Smooth muscle cell (in vitro differentiated cells): ENCODE measurements around the gene HOXD1. TPM values are rescaled to one million over a fixed set of nuclear protein-coding genes. Genes with fewer than 3 reads are reported as not detected.

Source experiments
- DNase-seq: peaks from one replicate; lab custom pipeline; 2025; ENCODE audit not compliant: unreplicated experiment; lab: John Stamatoyannopoulos, UW
- H2AFZ ChIP-seq: fragments of 200-600 bp; sonication (generic); 2 replicates; pipeline ENCODE4 v1.6.0; 2016; ENCODE audit warnings: antibody characterized with exemption, low read depth, mild to moderate bottlenecking
- H3F3A ChIP-seq: fragments of 200-600 bp; sonication (generic); 2 replicates; pipeline ENCODE4 v1.6.0; 2017; ENCODE audit warnings: antibody characterized with exemption, low read depth
- H3K27ac ChIP-seq: fragments of 200-600 bp; sonication (generic); 2 replicates; pipeline ENCODE4 v1.5.1; 2016; ENCODE audit warnings: low read depth, mild to moderate bottlenecking
- H3K27me3 ChIP-seq: fragments of 200-600 bp; sonication (generic); 2 replicates; pipeline ENCODE4 v1.6.1; 2016; ENCODE audit warnings: low read depth, mild to moderate bottlenecking
- H3K36me3 ChIP-seq: fragments of 200-600 bp; sonication (generic); 2 replicates; pipeline ENCODE4 v1.5.1; 2016; ENCODE audit warnings: low read depth
- H3K4me1 ChIP-seq: fragments of 200-600 bp; sonication (generic); 2 replicates; pipeline ENCODE4 v1.5.1; 2016; ENCODE audit warnings: low read depth
- H3K4me2 ChIP-seq: fragments of 200-600 bp; sonication (generic); 2 replicates; pipeline ENCODE4 v1.6.0; 2016; ENCODE audit warnings: mild to moderate bottlenecking
- H3K4me3 ChIP-seq: fragments of 200-600 bp; sonication (generic); 2 replicates; pipeline ENCODE4 v1.5.1; 2016; ENCODE audit warnings: mild to moderate bottlenecking
- H3K79me2 ChIP-seq: fragments of 200-600 bp; sonication (generic); 2 replicates; pipeline ENCODE4 v1.6.0; 2016; ENCODE audit warnings: low read depth, mild to moderate bottlenecking
- H3K9ac ChIP-seq: fragments of 200-600 bp; sonication (generic); 2 replicates; pipeline ENCODE4 v1.6.0; 2016; ENCODE audit warnings: low read depth
- H3K9me3 ChIP-seq: fragments of 200-600 bp; sonication (generic); replicated peaks from 2 replicates; pipeline ENCODE4 v1.5.1; 2016; ENCODE audit warnings: low read depth
- H4K20me1 ChIP-seq: fragments of 200-600 bp; sonication (generic); 2 replicates; pipeline ENCODE4 v1.6.0; 2016; ENCODE audit warnings: low read depth
- WGBS: methylation state at CpG from one replicate; pipeline ENCODE4 v1.1.7; 2016; ENCODE audit warnings: low lambda C conversion rate; 5-methylcytosine and 5-hydroxymethylcytosine counted together
- polyA plus RNA-seq: library from polyadenylated mRNA; unstranded; fragments of >200 nt; fragmentation: Nextera tagmentation; extraction: Ambion mirVana; gene quantifications from 2 replicates; pipeline ENCODE4 v1.2.1, GENCODE V29; 2016
- total RNA-seq: library from RNA; depleted of rRNA; stranded (reverse); fragments of >200 nt; gene quantifications from 2 replicates; pipeline ENCODE4 v1.2.3, GENCODE V29; 2014
- TF ChIP-seq, protein P1 (sequence below): fragments of 200-600 bp; sonication (generic); IDR thresholded peaks from 2 replicates; pipeline ENCODE4 v1.5.1; 2017; ENCODE audit warnings: borderline replicate concordance, mild to moderate bottlenecking, antibody characterized with exemption; ENCODE audit not compliant: insufficient read depth, poor library complexity, severe bottlenecking

The HOXD1 gene
- total and polyA plus RNA-seq, 2 experiments from 2014 or later, result not detected

DNA sequence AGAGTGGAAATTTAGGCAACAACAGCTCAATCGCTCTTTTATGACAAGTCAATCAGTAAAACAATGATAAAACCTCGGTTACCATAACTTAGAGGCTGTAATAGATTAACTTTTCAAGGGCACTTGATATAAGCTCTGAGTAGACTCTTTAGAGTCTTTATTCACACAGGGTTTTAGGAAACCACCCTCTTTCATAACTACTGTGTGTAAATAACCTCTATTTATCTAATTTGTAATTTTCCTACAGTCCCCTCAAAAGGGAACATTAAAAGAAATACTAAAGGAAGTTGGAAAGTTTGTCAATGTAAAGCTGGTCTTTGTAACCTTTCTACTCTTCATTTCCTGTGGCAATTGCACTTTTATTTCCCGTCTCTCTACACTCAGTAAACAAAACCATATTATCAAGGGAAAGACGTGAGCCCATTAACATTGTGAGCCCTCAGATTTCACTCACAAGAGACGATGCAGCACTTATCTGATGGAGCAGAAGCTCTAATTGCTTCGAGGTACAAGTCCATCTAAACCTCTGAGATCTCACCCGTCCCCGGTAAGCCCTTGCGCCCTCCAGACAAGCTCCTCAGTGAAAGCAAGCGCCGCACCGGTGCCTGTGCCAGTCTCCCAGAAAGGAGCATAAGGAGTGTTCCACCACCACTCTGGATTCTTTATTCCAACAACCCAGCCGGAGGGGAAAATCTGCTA is 1.1 kb upstream of the HOXD1 start:
- Histone ChIP-seq H3K4me2 (peak overlapping the region; percentile 98), H3K4me3 (peak overlapping the region; percentile 59), H3K27ac (no peak overlapping the region), H3K9me3 (no peaks in the 10 kb centered on the region), H3K4me1 (peaks cover 8% of the 10 kb centered on the region), H3K9ac (no peak overlapping the region), H2AFZ (peak overlapping the region; percentile 80), H4K20me1 (no peaks in the 10 kb centered on the region), H3K27me3 (peaks cover 100% of the 10 kb centered on the region), H3K36me3 (no peaks in the 10 kb centered on the region), H3F3A (no peaks in the 10 kb centered on the region), H3K79me2 (no peaks in the 10 kb centered on the region)
- TF ChIP-seq, protein P1, sequence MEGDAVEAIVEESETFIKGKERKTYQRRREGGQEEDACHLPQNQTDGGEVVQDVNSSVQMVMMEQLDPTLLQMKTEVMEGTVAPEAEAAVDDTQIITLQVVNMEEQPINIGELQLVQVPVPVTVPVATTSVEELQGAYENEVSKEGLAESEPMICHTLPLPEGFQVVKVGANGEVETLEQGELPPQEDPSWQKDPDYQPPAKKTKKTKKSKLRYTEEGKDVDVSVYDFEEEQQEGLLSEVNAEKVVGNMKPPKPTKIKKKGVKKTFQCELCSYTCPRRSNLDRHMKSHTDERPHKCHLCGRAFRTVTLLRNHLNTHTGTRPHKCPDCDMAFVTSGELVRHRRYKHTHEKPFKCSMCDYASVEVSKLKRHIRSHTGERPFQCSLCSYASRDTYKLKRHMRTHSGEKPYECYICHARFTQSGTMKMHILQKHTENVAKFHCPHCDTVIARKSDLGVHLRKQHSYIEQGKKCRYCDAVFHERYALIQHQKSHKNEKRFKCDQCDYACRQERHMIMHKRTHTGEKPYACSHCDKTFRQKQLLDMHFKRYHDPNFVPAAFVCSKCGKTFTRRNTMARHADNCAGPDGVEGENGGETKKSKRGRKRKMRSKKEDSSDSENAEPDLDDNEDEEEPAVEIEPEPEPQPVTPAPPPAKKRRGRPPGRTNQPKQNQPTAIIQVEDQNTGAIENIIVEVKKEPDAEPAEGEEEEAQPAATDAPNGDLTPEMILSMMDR, result no peak
- DNase-seq, result no peak
- 9% methylated on average over 13 of the region's 13 CpGs for WGBS

DNA sequence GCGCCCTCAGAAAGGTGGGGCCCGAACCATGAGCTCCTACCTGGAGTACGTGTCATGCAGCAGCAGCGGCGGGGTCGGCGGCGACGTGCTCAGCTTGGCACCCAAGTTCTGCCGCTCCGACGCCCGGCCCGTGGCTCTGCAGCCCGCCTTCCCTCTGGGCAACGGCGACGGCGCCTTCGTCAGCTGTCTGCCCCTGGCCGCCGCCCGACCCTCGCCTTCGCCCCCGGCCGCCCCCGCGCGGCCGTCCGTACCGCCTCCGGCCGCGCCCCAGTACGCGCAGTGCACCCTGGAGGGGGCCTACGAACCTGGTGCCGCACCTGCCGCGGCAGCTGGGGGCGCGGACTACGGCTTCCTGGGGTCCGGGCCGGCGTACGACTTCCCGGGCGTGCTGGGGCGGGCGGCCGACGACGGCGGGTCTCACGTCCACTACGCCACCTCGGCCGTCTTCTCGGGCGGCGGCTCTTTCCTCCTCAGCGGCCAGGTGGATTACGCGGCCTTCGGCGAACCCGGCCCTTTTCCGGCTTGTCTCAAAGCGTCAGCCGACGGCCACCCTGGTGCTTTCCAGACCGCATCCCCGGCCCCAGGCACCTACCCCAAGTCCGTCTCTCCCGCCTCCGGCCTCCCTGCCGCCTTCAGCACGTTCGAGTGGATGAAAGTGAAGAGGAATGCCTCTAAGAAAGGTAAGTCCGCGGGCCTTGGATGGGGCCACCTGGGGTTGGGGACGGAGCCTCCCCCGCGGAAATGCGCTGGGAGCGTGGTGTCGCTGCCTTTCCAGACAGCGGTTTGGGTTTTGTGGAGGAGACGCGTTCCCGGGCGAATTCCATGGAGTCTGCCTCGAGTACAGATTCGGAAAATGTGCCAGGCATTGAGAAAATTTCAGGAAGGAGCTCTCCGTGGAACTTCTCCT is 559 bp downstream of the HOXD1 start:
- Histone ChIP-seq H4K20me1 (no peaks in the 10 kb centered on the region), H3K36me3 (no peaks in the 10 kb centered on the region), H2AFZ (peak overlapping the region; percentile 80), H3K9ac (no peak overlapping the region), H3K4me1 (peaks cover 8% of the 10 kb centered on the region), H3K4me3 (peak overlapping the region; percentile 59), H3K79me2 (no peaks in the 10 kb centered on the region), H3K27me3 (peaks cover 100% of the 10 kb centered on the region), H3K4me2 (peak overlapping the region; percentile 98), H3K27ac (no peak overlapping the region), H3F3A (no peaks in the 10 kb centered on the region), H3K9me3 (no peaks in the 10 kb centered on the region)
- TF ChIP-seq, protein P1, result no peak
- no peak for DNase-seq
- 2% methylated on average over 93 of the region's 98 CpGs for WGBS

DNA sequence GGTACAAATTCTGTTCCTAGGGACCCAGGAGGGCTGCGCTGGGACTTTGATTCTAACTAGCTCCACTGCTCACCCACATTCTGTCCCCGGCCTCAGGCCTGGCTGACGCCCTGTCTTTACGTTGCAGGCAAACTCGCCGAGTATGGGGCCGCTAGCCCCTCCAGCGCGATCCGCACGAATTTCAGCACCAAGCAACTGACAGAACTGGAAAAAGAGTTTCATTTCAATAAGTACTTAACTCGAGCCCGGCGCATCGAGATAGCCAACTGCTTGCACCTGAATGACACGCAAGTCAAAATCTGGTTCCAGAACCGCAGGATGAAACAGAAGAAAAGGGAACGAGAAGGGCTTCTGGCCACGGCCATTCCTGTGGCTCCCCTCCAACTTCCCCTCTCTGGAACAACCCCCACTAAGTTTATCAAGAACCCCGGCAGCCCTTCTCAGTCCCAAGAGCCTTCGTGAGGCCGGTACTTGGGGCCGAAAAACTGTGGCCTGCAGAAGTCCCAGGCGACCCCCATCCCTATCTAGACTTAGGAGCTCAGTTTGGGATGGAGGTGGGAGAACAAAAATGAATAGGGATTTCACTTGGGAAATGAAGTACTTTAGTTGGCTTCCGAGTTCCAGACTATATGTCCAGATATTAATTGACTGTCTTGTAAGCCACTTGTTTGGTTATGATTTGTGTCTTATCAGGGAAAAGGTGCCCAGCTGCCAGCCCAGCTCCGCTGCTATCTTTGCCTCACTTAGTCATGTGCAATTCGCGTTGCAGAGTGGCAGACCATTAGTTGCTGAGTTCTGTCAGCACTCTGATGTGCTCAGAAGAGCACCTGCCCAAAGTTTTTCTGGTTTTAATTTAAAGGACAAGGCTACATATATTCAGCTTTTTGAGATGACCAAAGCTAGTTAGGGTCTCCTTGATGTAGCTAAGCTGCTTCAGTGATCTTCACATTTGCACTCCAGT is 1.5 kb downstream of the HOXD1 start:
- 14% methylated on average over 28 of the region's 28 CpGs for WGBS
- Histone ChIP-seq H3K4me2 (peak overlapping the region; percentile 98), H3K4me3 (peak overlapping the region; percentile 14)

More for the DNA sequence above, 1.5 kb downstream of the HOXD1 start:
- Histone ChIP-seq H3K9me3 (no peaks in the 10 kb centered on the region), H3K4me1 (peaks cover 8% of the 10 kb centered on the region), H3K9ac (no peak overlapping the region), H4K20me1 (no peaks in the 10 kb centered on the region), H3K27ac (no peak overlapping the region), H3K27me3 (peaks cover 100% of the 10 kb centered on the region), H3K36me3 (no peaks in the 10 kb centered on the region), H3K79me2 (no peaks in the 10 kb centered on the region), H2AFZ (peak overlapping the region; percentile 19), H3F3A (no peaks in the 10 kb centered on the region)
- TF ChIP-seq, protein P1, result no peak
- DNase-seq, result no peak
